WTC11 (cell line): ENCODE measurements around the gene DENND4B. TPM values are rescaled to one million over a fixed set of nuclear protein-coding genes. Genes with fewer than 3 reads are reported as not detected.

Source experiments
- ATAC-seq: fragments of 200-7000 bp; cut with Tn5 transposase; 2 replicates; pipeline ENCODE4 v1.10.0; 2021; ENCODE audit warnings: mild to moderate bottlenecking, moderate library complexity
- CTCF ChIA-PET: fragments of 300-600 bp; sonication (Branson Sonifier 250); formaldehyde crosslinking; loops from one replicate; lab custom pipeline; 2021; ENCODE audit warnings: antibody characterized with exemption; lab: Charles Lee
- POLR2A ChIA-PET: fragments of 350-600 bp; sonication (Branson Sonifier 250); formaldehyde crosslinking; loops from one replicate; lab custom pipeline; 2021; ENCODE audit warnings: antibody characterized with exemption; lab: Charles Lee
- DNase-seq: peaks from one replicate; pipeline ENCODE4 v3.0.0; 2021; ENCODE audit warnings: low spot score
- H3K27ac Mint-ChIP-seq: 2 replicates; pipeline ENCODE4 v1.8.0; 2021; ENCODE audit warnings: mixed read lengths
- H3K27me3 Mint-ChIP-seq: 2 replicates; pipeline ENCODE4 v1.8.0; 2021; ENCODE audit warnings: low read depth, mild to moderate bottlenecking, moderate library complexity, mixed read lengths
- H3K36me3 Mint-ChIP-seq: 2 replicates; pipeline ENCODE4 v1.8.0; 2021; ENCODE audit warnings: mixed read lengths
- H3K4me1 Mint-ChIP-seq: 2 replicates; pipeline ENCODE4 v1.8.0; 2022; ENCODE audit warnings: mixed read lengths
- H3K4me3 Mint-ChIP-seq: 2 replicates; pipeline ENCODE4 v1.8.0; 2021; ENCODE audit warnings: mild to moderate bottlenecking, moderate library complexity, mixed read lengths
- H3K9me3 Mint-ChIP-seq: 2 replicates; pipeline ENCODE4 v1.8.0; 2021; ENCODE audit warnings: mixed read lengths
- ATF1 ChIP-seq: sonication (generic); formaldehyde crosslinking; IDR thresholded peaks from 2 replicates; pipeline ENCODE4 v1.8.1; 2023; ENCODE audit warnings: mild to moderate bottlenecking, moderate library complexity, missing genetic modification reagents
- CREM ChIP-seq: sonication (generic); formaldehyde crosslinking; IDR thresholded peaks from 2 replicates; pipeline ENCODE4 v1.8.1; 2022; ENCODE audit warnings: mild to moderate bottlenecking, missing genetic modification reagents, moderate library complexity
- E2F5 ChIP-seq: sonication (generic); formaldehyde crosslinking; IDR thresholded peaks from 2 replicates; pipeline ENCODE4 v1.8.1; 2022; ENCODE audit warnings: mild to moderate bottlenecking, moderate library complexity, missing genetic modification reagents
- ELF4 ChIP-seq: sonication (generic); formaldehyde crosslinking; IDR thresholded peaks from 2 replicates; pipeline ENCODE4 v1.8.1; 2022; ENCODE audit warnings: low read depth, mild to moderate bottlenecking, moderate library complexity, missing genetic modification reagents
- ETV6 ChIP-seq: sonication (generic); formaldehyde crosslinking; IDR thresholded peaks from 2 replicates; pipeline ENCODE4 v1.8.1; 2022; ENCODE audit warnings: mild to moderate bottlenecking, missing genetic modification reagents
- FOXJ3 ChIP-seq: sonication (generic); formaldehyde crosslinking; IDR thresholded peaks from 2 replicates; pipeline ENCODE4 v1.9.0; 2021; ENCODE audit warnings: missing genetic modification reagents, mild to moderate bottlenecking, borderline replicate concordance
- FOXK1 ChIP-seq: sonication (generic); formaldehyde crosslinking; IDR thresholded peaks from 2 replicates; pipeline ENCODE4 v1.8.0; 2022; ENCODE audit warnings: mild to moderate bottlenecking, moderate library complexity, missing genetic modification reagents
- FOXP1 ChIP-seq: sonication (generic); formaldehyde crosslinking; IDR thresholded peaks from 2 replicates; pipeline ENCODE4 v1.8.0; 2022; ENCODE audit warnings: missing genetic modification reagents, mild to moderate bottlenecking, moderate library complexity, borderline replicate concordance
- GABPB1 ChIP-seq: sonication (generic); formaldehyde crosslinking; IDR thresholded peaks from 2 replicates; pipeline ENCODE4 v1.8.1; 2023; ENCODE audit warnings: mild to moderate bottlenecking, missing genetic modification reagents
- KAT7 ChIP-seq: sonication (generic); formaldehyde crosslinking; IDR thresholded peaks from 2 replicates; pipeline ENCODE4 v1.8.1; 2023; ENCODE audit warnings: missing genetic modification reagents, mild to moderate bottlenecking, borderline replicate concordance
- NFYB ChIP-seq: sonication (generic); formaldehyde crosslinking; conservative IDR thresholded peaks from 2 replicates; pipeline ENCODE4 v1.8.0; 2022; ENCODE audit warnings: low read depth, missing genetic modification reagents
- NR3C1 ChIP-seq: sonication (generic); formaldehyde crosslinking; conservative IDR thresholded peaks from 2 replicates; pipeline ENCODE4 v1.8.1; 2023; ENCODE audit warnings: low read depth, mild to moderate bottlenecking, missing genetic modification reagents
- PRDM15 ChIP-seq: sonication (generic); formaldehyde crosslinking; IDR thresholded peaks from 2 replicates; pipeline ENCODE4 v1.8.0; 2022; ENCODE audit warnings: missing genetic modification reagents
- SMAD3 ChIP-seq: sonication (generic); formaldehyde crosslinking; IDR thresholded peaks from 2 replicates; pipeline ENCODE4 v1.8.0; 2022; ENCODE audit warnings: missing genetic modification reagents, mild to moderate bottlenecking, borderline replicate concordance
- SMAD4 ChIP-seq: sonication (generic); formaldehyde crosslinking; IDR thresholded peaks from 2 replicates; pipeline ENCODE4 v1.8.0; 2022; ENCODE audit warnings: mild to moderate bottlenecking, missing genetic modification reagents
- ZBTB21 ChIP-seq: sonication (generic); formaldehyde crosslinking; IDR thresholded peaks from 2 replicates; pipeline ENCODE4 v1.8.1; 2023; ENCODE audit warnings: mild to moderate bottlenecking, missing genetic modification reagents, borderline replicate concordance
- ZNF219 ChIP-seq: sonication (generic); formaldehyde crosslinking; IDR thresholded peaks from 2 replicates; pipeline ENCODE4 v1.8.0; 2023; ENCODE audit warnings: missing genetic modification reagents, mild to moderate bottlenecking, borderline replicate concordance
- ZNF232 ChIP-seq: sonication (generic); formaldehyde crosslinking; IDR thresholded peaks from 2 replicates; pipeline ENCODE4 v1.8.0; 2022; ENCODE audit warnings: mild to moderate bottlenecking, missing genetic modification reagents
- ZNF671 ChIP-seq: fragments of 250-450 bp; sonication (Bioruptor Pico); IDR thresholded peaks from 2 replicates; pipeline ENCODE4 v1.8.0; 2021; ENCODE audit warnings: mild to moderate bottlenecking
- total RNA-seq: library from RNA; stranded (reverse); gene quantifications from 3 replicates; pipeline ENCODE4 v1.2.3, GENCODE V29; 2021
- TF ChIP-seq, protein P1 (sequence below): sonication (generic); formaldehyde crosslinking; IDR thresholded peaks from 2 replicates; pipeline ENCODE4 v1.8.0; 2022; ENCODE audit warnings: mild to moderate bottlenecking, missing genetic modification reagents
- TF ChIP-seq, protein P2 (sequence below): fragments of 250-450 bp; sonication (Bioruptor Pico); conservative IDR thresholded peaks from 2 replicates; pipeline ENCODE4 v1.9.0; 2021; ENCODE audit warnings: mild to moderate bottlenecking
- TF ChIP-seq, protein P3 (sequence below): sonication (generic); formaldehyde crosslinking; IDR thresholded peaks from 2 replicates; pipeline ENCODE4 v1.8.1; 2022; ENCODE audit warnings: low read depth, missing genetic modification reagents, borderline replicate concordance
- TF ChIP-seq, protein P4 (sequence below): sonication (generic); formaldehyde crosslinking; IDR thresholded peaks from 2 replicates; pipeline ENCODE4 v1.8.1; 2023; ENCODE audit warnings: mild to moderate bottlenecking, moderate library complexity, missing genetic modification reagents
- TF ChIP-seq, protein P5 (sequence below): sonication (generic); formaldehyde crosslinking; IDR thresholded peaks from 2 replicates; pipeline ENCODE4 v1.8.0; 2023; ENCODE audit warnings: missing genetic modification reagents

Gene DENND4B
- total RNA-seq, 1 experiment from 2014 or later: 93.1 TPM

- ATAC-seq (peak; percentile 87), DNase-seq (peak; percentile 88)
- H3K36me3 Mint-ChIP-seq: peaks cover 41% of the 10 kb centered on the region
- POLR2A ChIA-PET: interaction anchor here (1.0 to 3.1 kb wide), 11 partner anchors 9 to 344 kb away, joined by 3 to 55 read pairs (median 5); partner anchors contain the start of genes CHTOP, CREB3L4, GATAD2B and RAB13
- CTCF ChIA-PET: interaction anchor here (0.7 to 4.3 kb wide), 10 partner anchors 9 to 483 kb away, joined by 3 to 26 read pairs (median 4); partner anchors contain the start of genes CREB3L4, DENND4B, RAB13 and RPS27
- peak within 1 kb of the TSS; percentile 97 for H3K27ac Mint-ChIP-seq
- peaks cover 31% of the 10 kb centered on the region for H3K4me1 Mint-ChIP-seq
- no peaks in the 10 kb centered on the region for H3K9me3 Mint-ChIP-seq
- H3K27me3 Mint-ChIP-seq: no peaks in the 10 kb centered on the region
- H3K4me3 Mint-ChIP-seq: peak within 1 kb of the TSS; percentile 98
- TF ChIP-seq, protein P1, sequence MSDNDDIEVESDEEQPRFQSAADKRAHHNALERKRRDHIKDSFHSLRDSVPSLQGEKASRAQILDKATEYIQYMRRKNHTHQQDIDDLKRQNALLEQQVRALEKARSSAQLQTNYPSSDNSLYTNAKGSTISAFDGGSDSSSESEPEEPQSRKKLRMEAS (CRISPR knock-in tag): peak; percentile 50; the same call in 1 of the 2 replicates
- TF ChIP-seq NFYB (CRISPR knock-in tag) (peak; percentile 17; the same call in 1 of the 2 replicates), E2F5 (CRISPR knock-in tag) (no peak), ATF1 (CRISPR knock-in tag) (no peak), FOXK1 (peak; percentile 45), PRDM15 (CRISPR knock-in tag) (no peak), SMAD3 (CRISPR knock-in tag) (no peak), ZNF671 (no peak), KAT7 (CRISPR knock-in tag) (peak; percentile 25; the same call in 1 of the 2 replicates), ZBTB21 (peak; percentile 55; the same call in 1 of the 2 replicates), SMAD4 (CRISPR knock-in tag) (no peak), ETV6 (CRISPR knock-in tag) (peak; percentile 41; the same call in 1 of the 2 replicates), FOXJ3 (CRISPR knock-in tag) (no peak), GABPB1 (0 out of 2 replicates have a peak, but pooled peaks have one; percentile 27), CREM (CRISPR knock-in tag) (0 out of 2 replicates have a peak, but pooled peaks have one; percentile 47), ZNF232 (0 out of 2 replicates have a peak, but pooled peaks have one; percentile 15), ELF4 (no peak), FOXP1 (CRISPR knock-in tag) (0 out of 2 replicates have a peak, but pooled peaks have one; percentile 41), ZNF219 (peak; percentile 80; the same call in 1 of the 2 replicates), NR3C1 (CRISPR knock-in tag) (no peak)
- TF ChIP-seq, protein P2, sequence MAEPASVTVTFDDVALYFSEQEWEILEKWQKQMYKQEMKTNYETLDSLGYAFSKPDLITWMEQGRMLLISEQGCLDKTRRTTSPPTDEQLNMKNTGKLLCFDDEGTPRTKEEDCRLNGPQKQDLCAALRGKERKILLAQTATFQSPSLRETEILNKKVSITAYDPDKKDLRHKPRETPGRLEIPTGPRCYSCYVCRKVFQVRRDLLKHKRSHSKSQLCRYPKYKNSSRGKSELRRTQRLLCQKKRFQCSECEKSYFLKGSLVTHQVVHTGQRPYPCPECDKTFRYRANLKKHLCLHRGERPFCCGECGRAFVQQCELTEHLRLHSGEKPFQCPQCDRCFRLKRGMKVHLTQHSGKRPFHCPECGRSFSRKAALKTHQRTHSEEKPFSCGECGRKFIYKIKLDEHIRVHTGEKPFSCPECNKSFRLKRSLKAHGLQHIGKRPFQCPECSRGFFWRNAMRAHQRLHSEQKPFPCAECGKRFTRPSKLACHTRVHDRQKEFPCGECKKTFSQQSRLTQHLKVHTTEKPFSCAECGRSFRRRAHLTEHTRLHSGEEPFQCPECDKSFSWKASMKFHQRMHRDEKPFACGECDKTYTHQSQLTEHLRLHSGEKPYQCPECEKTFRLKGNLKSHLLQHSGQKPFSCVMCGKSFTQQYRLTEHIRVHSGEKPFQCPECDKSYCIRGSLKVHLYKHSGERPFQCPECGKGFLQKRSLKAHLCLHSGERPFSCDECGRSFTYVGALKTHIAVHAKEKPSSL (CRISPR knock-in tag): no peak
- TF ChIP-seq, protein P3, sequence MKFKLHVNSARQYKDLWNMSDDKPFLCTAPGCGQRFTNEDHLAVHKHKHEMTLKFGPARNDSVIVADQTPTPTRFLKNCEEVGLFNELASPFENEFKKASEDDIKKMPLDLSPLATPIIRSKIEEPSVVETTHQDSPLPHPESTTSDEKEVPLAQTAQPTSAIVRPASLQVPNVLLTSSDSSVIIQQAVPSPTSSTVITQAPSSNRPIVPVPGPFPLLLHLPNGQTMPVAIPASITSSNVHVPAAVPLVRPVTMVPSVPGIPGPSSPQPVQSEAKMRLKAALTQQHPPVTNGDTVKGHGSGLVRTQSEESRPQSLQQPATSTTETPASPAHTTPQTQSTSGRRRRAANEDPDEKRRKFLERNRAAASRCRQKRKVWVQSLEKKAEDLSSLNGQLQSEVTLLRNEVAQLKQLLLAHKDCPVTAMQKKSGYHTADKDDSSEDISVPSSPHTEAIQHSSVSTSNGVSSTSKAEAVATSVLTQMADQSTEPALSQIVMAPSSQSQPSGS (CRISPR knock-in tag): no peak
- TF ChIP-seq, protein P4, sequence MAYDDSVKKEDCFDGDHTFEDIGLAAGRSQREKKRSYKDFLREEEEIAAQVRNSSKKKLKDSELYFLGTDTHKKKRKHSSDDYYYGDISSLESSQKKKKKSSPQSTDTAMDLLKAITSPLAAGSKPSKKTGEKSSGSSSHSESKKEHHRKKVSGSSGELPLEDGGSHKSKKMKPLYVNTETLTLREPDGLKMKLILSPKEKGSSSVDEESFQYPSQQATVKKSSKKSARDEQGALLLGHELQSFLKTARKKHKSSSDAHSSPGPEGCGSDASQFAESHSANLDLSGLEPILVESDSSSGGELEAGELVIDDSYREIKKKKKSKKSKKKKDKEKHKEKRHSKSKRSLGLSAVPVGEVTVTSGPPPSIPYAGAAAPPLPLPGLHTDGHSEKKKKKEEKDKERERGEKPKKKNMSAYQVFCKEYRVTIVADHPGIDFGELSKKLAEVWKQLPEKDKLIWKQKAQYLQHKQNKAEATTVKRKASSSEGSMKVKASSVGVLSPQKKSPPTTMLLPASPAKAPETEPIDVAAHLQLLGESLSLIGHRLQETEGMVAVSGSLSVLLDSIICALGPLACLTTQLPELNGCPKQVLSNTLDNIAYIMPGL (CRISPR knock-in tag): peak; percentile 77; the same call in 1 of the 2 replicates
- TF ChIP-seq, protein P5, sequence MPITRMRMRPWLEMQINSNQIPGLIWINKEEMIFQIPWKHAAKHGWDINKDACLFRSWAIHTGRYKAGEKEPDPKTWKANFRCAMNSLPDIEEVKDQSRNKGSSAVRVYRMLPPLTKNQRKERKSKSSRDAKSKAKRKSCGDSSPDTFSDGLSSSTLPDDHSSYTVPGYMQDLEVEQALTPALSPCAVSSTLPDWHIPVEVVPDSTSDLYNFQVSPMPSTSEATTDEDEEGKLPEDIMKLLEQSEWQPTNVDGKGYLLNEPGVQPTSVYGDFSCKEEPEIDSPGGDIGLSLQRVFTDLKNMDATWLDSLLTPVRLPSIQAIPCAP (CRISPR knock-in tag): peak; percentile 82
These were observed 31.0 kb upstream of the DENND4B start, which contains the start of gene JTB for GRCh38 chr1:153977250-153978240. JTB (minus strand) TSS chr1:153977674; CDS start chr1:153977252, 422 bp downstream.
